H9 (cell line): ENCODE measurements around the gene USP20. TPM values are rescaled to one million over a fixed set of nuclear protein-coding genes. Genes with fewer than 3 reads are reported as not detected.

Experiments used
- DNase-seq: peaks from one replicate; pipeline ENCODE4 v3.0.0-alpha.2; 2017
- H2AFZ ChIP-seq: one replicate; pipeline ENCODE4 v1.6.1; 2013; ENCODE audit warnings: mild to moderate bottlenecking, low read length, control low read depth, moderate library complexity
- H2AK5ac ChIP-seq: 2 replicates; pipeline ENCODE4 v1.6.1; 2013; ENCODE audit warnings: low read length, control low read depth, mixed read lengths; ENCODE audit not compliant: insufficient read length
- H2BK120ac ChIP-seq: one replicate; pipeline ENCODE4 v1.6.1; 2013; ENCODE audit warnings: low read depth, mild to moderate bottlenecking, low read length, control low read depth, inconsistent platforms; ENCODE audit not compliant: poor library complexity, severe bottlenecking
- H2BK12ac ChIP-seq: 2 replicates; pipeline ENCODE4 v1.6.1; 2013; ENCODE audit warnings: low read length, control low read depth, mixed read lengths, low read depth; ENCODE audit not compliant: insufficient read length
- H2BK15ac ChIP-seq: 2 replicates; pipeline ENCODE4 v1.6.1; 2013; ENCODE audit warnings: low read depth, low read length, control low read depth
- H2BK20ac ChIP-seq: one replicate; pipeline ENCODE4 v1.6.1; 2013; ENCODE audit warnings: low read depth, mild to moderate bottlenecking, low read length, control low read depth, inconsistent platforms; ENCODE audit not compliant: poor library complexity, severe bottlenecking
- H2BK5ac ChIP-seq: 2 replicates; pipeline ENCODE4 v1.6.1; 2013; ENCODE audit warnings: low read length, control low read depth, mixed read lengths; ENCODE audit not compliant: insufficient read length
- H3K14ac ChIP-seq: 2 replicates; pipeline ENCODE4 v1.6.1; 2013; ENCODE audit warnings: low read length, control low read depth; ENCODE audit not compliant: insufficient read depth
- H3K18ac ChIP-seq: 2 replicates; pipeline ENCODE4 v1.6.1; 2013; ENCODE audit warnings: low read depth, mild to moderate bottlenecking, mixed read lengths, low read length, control low read depth; ENCODE audit not compliant: insufficient read length
- H3K23ac ChIP-seq: 2 replicates; pipeline ENCODE4 v1.6.1; 2013; ENCODE audit warnings: low read length, control low read depth, mixed read lengths, low read depth; ENCODE audit not compliant: insufficient read length
- H3K23me2 ChIP-seq: 2 replicates; pipeline ENCODE4 v1.6.1; 2013; ENCODE audit warnings: low read depth, mild to moderate bottlenecking, mixed read lengths, low read length, control low read depth; ENCODE audit not compliant: insufficient read length, poor library complexity, severe bottlenecking
- H3K27ac ChIP-seq: 2 replicates; pipeline ENCODE4 v1.5.1; 2013; ENCODE audit warnings: low read length, control low read depth, mixed read lengths, low read depth; ENCODE audit not compliant: insufficient read length
- H3K27me3 ChIP-seq: 2 replicates; pipeline ENCODE4 v1.6.1; 2013; ENCODE audit warnings: low read length, control low read depth, inconsistent platforms; ENCODE audit not compliant: insufficient read depth
- H3K4ac ChIP-seq: 2 replicates; pipeline ENCODE4 v1.6.1; 2013; ENCODE audit warnings: low read depth, mild to moderate bottlenecking, control low read depth, inconsistent platforms, low read length, moderate library complexity
- H3K4me1 ChIP-seq: 2 replicates; pipeline ENCODE4 v1.6.1; 2013; ENCODE audit warnings: low read length, control low read depth, inconsistent platforms; ENCODE audit not compliant: insufficient read depth
- H3K4me2 ChIP-seq: 2 replicates; pipeline ENCODE4 v1.6.1; 2013; ENCODE audit warnings: low read length, control low read depth, mixed read lengths; ENCODE audit not compliant: insufficient read length, insufficient read depth
- H3K56ac ChIP-seq: 2 replicates; pipeline ENCODE4 v1.6.1; 2013; ENCODE audit warnings: low read depth, mild to moderate bottlenecking, mixed read lengths, low read length, control low read depth; ENCODE audit not compliant: insufficient read length
- H3K79me1 ChIP-seq: 2 replicates; pipeline ENCODE4 v1.6.1; 2013; ENCODE audit warnings: low read depth, mild to moderate bottlenecking, moderate library complexity, low read length, control low read depth, inconsistent platforms; ENCODE audit not compliant: insufficient read depth, poor library complexity, severe bottlenecking
- H3K79me2 ChIP-seq: 2 replicates; pipeline ENCODE4 v1.6.1; 2013; ENCODE audit warnings: low read length, control low read depth, inconsistent platforms; ENCODE audit not compliant: insufficient read depth
- H3K9ac ChIP-seq: 2 replicates; pipeline ENCODE4 v1.6.1; 2013; ENCODE audit warnings: low read length, control low read depth, mixed read lengths; ENCODE audit not compliant: insufficient read length; ENCODE audit errors: extremely low read depth
- H3K9me3 ChIP-seq: one replicate; pipeline ENCODE4 v1.6.1; 2013; ENCODE audit warnings: low read depth, low read length, inconsistent platforms; ENCODE audit not compliant: control insufficient read depth
- H3T11ph ChIP-seq: one replicate; pipeline ENCODE4 v1.6.1; 2013; ENCODE audit warnings: mild to moderate bottlenecking, low read length, control low read depth, inconsistent platforms
- H4K20me1 ChIP-seq: one replicate; pipeline ENCODE4 v1.6.1; 2013; ENCODE audit not compliant: control insufficient read depth, insufficient read length, insufficient read depth
- H4K5ac ChIP-seq: 2 replicates; pipeline ENCODE4 v1.6.1; 2013; ENCODE audit warnings: low read depth, mild to moderate bottlenecking, mixed read lengths, low read length, control low read depth; ENCODE audit not compliant: insufficient read length
- H4K8ac ChIP-seq: replicated peaks from 2 replicates; pipeline ENCODE4 v1.6.1; 2013; ENCODE audit warnings: low read length, control low read depth, mixed read lengths, low read depth; ENCODE audit not compliant: insufficient read length
- H4K91ac ChIP-seq: 2 replicates; pipeline ENCODE4 v1.6.1; 2013; ENCODE audit warnings: low read depth, mild to moderate bottlenecking, moderate library complexity, mixed read lengths, low read length, control low read depth; ENCODE audit not compliant: insufficient read length
- H3K27ac Mint-ChIP-seq, 3 experiments: 2 replicates in 2 of 3; 3 replicates in 1 of 3; pipeline ENCODE4 v1.8.0; 2020 to 2021; ENCODE audit warnings: mixed read lengths in 3 of 3, mild to moderate bottlenecking in 1 of 3, moderate library complexity in 1 of 3
- H3K27me3 Mint-ChIP-seq: 2 replicates; pipeline ENCODE4 v1.8.0; 2021; ENCODE audit warnings: low read depth, mild to moderate bottlenecking, moderate library complexity, mixed read lengths
- H3K36me3 Mint-ChIP-seq, 3 experiments: 2 replicates in 2 of 3; 3 replicates in 1 of 3; pipeline ENCODE4 v1.8.0; 2020 to 2021; ENCODE audit warnings: low read depth in 3 of 3, mixed read lengths in 3 of 3; ENCODE audit not compliant: insufficient read depth in 1 of 3
- H3K4me1 Mint-ChIP-seq, 2 experiments: 2 replicates each; pipeline ENCODE4 v1.8.0; 2020; ENCODE audit warnings: mixed read lengths in 2 of 2
- H3K4me3 Mint-ChIP-seq, 2 experiments: 2 replicates in 1 of 2; 3 replicates in 1 of 2; pipeline ENCODE4 v1.8.0; 2020 to 2021; ENCODE audit warnings: mild to moderate bottlenecking in 2 of 2, mixed read lengths in 2 of 2, moderate library complexity in 1 of 2
- H3K9me3 Mint-ChIP-seq, 2 experiments: 2 replicates in 1 of 2; 3 replicates in 1 of 2; pipeline ENCODE4 v1.8.0; 2020; ENCODE audit warnings: mild to moderate bottlenecking in 2 of 2, mixed read lengths in 2 of 2, moderate library complexity in 1 of 2
- WGBS: extraction: QIAGEN DNeasy Blood & Tissue Kit; methylation state at CpG from one replicate; pipeline ENCODE4 v1.1.7; 2013; ENCODE audit warnings: missing lambda C conversion rate, low lambda C conversion rate, mixed read lengths; ENCODE audit not compliant: insufficient read length; ENCODE audit errors: extremely low coverage; 5-methylcytosine and 5-hydroxymethylcytosine counted together
- total RNA-seq: library from RNA; stranded (reverse); gene quantifications from 2 replicates; pipeline ENCODE4 v1.2.1, GENCODE V29; 2021
- TF ChIP-seq, protein P1 (sequence below): fragments of 200-600 bp; sonication (generic); conservative IDR thresholded peaks from 3 replicates; pipeline ENCODE4 v1.8.0; 2021; ENCODE audit warnings: antibody characterized with exemption, mild to moderate bottlenecking

The USP20 gene
- total RNA-seq, 1 experiment from 2014 or later = 20.9 TPM

DNA sequence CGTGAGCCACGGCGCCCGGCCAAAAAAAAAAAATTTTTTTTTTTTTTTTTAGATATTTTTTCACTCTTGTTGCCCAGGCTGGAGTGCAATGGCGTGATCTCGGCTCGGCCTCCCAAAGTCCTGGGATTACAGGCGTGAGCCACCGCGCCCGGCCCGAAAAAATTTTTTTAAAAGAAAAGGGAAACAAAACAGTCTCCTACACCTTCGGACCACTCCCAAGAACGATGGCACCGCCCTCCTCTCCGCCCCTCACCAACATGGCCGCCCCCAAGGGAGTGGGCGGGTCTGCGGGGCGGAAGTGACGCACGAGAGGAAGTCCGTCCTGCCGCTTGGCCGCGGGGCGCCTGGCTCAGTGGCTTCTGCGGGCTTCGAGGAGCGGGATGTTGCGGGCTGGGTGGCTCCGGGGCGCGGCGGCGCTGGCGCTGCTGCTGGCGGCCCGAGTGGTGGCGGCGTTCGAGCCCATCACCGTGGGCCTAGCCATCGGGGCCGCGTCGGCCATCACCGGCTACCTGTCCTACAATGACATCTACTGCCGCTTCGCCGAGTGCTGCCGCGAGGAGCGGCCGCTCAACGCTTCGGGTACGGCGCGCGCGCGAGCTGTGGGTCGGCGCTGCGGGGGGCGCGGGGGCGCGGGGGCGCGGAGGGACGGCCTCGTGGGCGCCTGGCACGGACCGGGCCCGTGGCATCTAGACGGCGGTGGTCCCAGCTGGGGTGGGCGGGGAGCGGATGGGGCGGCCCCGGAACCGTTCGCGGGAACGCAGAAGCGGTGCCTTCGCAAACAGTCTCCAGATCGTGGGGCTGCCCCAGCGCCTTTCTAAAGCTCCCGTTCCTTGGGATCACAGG is 32.2 kb upstream of the USP20 start, which contains the start of gene TOR1B:
Gene TOR1B, plus strand, starts transcription at position 352 of the 843 bp plus-strand sequence. Its CDS starts 29 bp downstream, at position 381.
- Histone ChIP-seq H3K4me2 (peak within 1 kb of the TSS; percentile 87), H3K56ac (no peak within 1 kb of the TSS), H4K20me1 (no peaks in the 10 kb centered on the region), H2BK15ac (no peak within 1 kb of the TSS), H3K27ac (no peak within 1 kb of the TSS), H4K8ac (no peak within 1 kb of the TSS), H3K23me2 (peaks cover 6% of the 10 kb centered on the region), H3K27me3 (no peaks in the 10 kb centered on the region), H4K5ac (no peak within 1 kb of the TSS), H2BK12ac (no peak within 1 kb of the TSS), H3K14ac (no peak within 1 kb of the TSS), H3K4ac (no peak within 1 kb of the TSS), H3K4me1 (peaks cover 3% of the 10 kb centered on the region; the same call in 1 of the 2 replicates), H3K23ac (no peak within 1 kb of the TSS), H2BK20ac (no peak within 1 kb of the TSS), H4K91ac (no peak within 1 kb of the TSS), H3K9me3 (no peaks in the 10 kb centered on the region), H2AFZ (no peak within 1 kb of the TSS), H3K79me2 (no peaks in the 10 kb centered on the region), H3K9ac (peak within 1 kb of the TSS; percentile 26), H2BK120ac (no peak within 1 kb of the TSS), H3K79me1 (no peaks in the 10 kb centered on the region), H2BK5ac (no peak within 1 kb of the TSS), H3T11ph (no peak within 1 kb of the TSS), H2AK5ac (no peak within 1 kb of the TSS), H3K18ac (no peak within 1 kb of the TSS)
- peak within 1 kb of the TSS in 2 of 3 experiments; percentile 39 to 77; a peak in 2 of 7 replicates for H3K27ac Mint-ChIP-seq
- peaks cover 13 to 33% (median 19%) of the 10 kb centered on the region in 3 experiments; a peak in 6 of 7 replicates for H3K36me3 Mint-ChIP-seq
- H3K9me3 Mint-ChIP-seq = no peaks in the 10 kb centered on the region; a peak in 1 of 5 replicates
- WGBS = no CpG with 5 or more reads among the region's 93 CpGs
- H3K27me3 Mint-ChIP-seq = no peaks in the 10 kb centered on the region
- peaks cover 6 to 10% of the 10 kb centered on the region in 2 experiments for H3K4me1 Mint-ChIP-seq
- peak; percentile 96 for DNase-seq
- TF ChIP-seq, protein P1, sequence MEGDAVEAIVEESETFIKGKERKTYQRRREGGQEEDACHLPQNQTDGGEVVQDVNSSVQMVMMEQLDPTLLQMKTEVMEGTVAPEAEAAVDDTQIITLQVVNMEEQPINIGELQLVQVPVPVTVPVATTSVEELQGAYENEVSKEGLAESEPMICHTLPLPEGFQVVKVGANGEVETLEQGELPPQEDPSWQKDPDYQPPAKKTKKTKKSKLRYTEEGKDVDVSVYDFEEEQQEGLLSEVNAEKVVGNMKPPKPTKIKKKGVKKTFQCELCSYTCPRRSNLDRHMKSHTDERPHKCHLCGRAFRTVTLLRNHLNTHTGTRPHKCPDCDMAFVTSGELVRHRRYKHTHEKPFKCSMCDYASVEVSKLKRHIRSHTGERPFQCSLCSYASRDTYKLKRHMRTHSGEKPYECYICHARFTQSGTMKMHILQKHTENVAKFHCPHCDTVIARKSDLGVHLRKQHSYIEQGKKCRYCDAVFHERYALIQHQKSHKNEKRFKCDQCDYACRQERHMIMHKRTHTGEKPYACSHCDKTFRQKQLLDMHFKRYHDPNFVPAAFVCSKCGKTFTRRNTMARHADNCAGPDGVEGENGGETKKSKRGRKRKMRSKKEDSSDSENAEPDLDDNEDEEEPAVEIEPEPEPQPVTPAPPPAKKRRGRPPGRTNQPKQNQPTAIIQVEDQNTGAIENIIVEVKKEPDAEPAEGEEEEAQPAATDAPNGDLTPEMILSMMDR = no peak
- peak within 1 kb of the TSS; percentile 81 for H3K4me3 Mint-ChIP-seq
